ENCODE results near the gene NOC4L.

NOC4L gene

DNA sequence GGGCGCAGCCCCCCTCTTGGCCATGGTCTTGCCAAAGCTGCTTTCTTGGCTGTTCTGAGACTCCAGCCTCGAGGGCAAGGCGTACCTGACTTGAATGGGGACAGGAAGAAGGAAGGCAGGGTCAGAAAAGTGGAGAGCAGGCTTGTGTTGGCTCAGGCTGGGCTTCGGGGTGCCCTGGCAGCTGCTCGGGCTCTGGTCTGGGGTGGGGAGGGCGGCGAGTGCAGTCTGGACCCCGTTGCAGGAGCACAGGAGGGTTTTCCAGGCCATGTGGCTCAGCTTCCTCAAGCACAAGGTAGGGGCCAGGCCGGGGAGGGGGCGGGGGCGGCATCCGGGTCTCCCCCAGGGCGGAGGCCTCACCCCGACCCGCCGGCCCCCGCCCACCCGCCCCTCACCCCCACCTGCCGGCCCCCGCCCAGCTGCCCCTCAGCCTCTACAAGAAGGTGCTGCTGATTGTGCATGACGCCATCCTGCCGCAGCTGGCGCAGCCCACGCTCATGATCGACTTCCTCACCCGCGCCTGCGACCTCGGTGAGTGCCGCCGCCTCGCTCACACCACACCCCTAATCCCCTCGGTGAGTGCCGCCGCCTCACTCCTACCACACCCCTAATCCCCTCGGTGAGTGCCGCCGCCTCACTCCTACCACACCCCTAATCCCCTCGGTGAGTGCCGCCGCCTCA, 4.2 kb downstream of the NOC4L start:
- TF ChIP-seq FOXM1 (IDR thresholded peaks at IDR 0.05; ENCODE audit: borderline replicate concordance, low read depth) (no peak), YY1 (IDR thresholded peaks at IDR 0.05; ENCODE audit: low read depth) (no peak), TCF12 (IDR thresholded peaks at IDR 0.05; ENCODE audit: low read depth) (no peak), TAF1 (IDR thresholded peaks at IDR 0.05; ENCODE audit: low read depth) (no peak), CREB1 (IDR thresholded peaks at IDR 0.05; ENCODE audit: low read depth) (no peak), NFIC (IDR thresholded peaks at IDR 0.05) (no peak), TEAD4 (IDR thresholded peaks at IDR 0.05) (no peak), EP300 (IDR thresholded peaks at IDR 0.05; ENCODE audit: borderline replicate concordance) (no peak), CEBPB (IDR thresholded peaks at IDR 0.05) (no peak), RAD21 (IDR thresholded peaks at IDR 0.05; ENCODE audit: low read depth) (no peak), EGR1 (IDR thresholded peaks at IDR 0.05) (no peak), ZBTB7A (IDR thresholded peaks at IDR 0.05; ENCODE audit: low read depth) (no peak)
- TF ChIP-seq, protein P1, sequence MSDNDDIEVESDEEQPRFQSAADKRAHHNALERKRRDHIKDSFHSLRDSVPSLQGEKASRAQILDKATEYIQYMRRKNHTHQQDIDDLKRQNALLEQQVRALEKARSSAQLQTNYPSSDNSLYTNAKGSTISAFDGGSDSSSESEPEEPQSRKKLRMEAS (IDR thresholded peaks at IDR 0.05) = no peak
- TF ChIP-seq, protein P2, sequence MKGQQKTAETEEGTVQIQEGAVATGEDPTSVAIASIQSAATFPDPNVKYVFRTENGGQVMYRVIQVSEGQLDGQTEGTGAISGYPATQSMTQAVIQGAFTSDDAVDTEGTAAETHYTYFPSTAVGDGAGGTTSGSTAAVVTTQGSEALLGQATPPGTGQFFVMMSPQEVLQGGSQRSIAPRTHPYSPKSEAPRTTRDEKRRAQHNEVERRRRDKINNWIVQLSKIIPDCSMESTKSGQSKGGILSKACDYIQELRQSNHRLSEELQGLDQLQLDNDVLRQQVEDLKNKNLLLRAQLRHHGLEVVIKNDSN (IDR thresholded peaks at IDR 0.05) = no peak
- TF ChIP-seq, protein P3, sequence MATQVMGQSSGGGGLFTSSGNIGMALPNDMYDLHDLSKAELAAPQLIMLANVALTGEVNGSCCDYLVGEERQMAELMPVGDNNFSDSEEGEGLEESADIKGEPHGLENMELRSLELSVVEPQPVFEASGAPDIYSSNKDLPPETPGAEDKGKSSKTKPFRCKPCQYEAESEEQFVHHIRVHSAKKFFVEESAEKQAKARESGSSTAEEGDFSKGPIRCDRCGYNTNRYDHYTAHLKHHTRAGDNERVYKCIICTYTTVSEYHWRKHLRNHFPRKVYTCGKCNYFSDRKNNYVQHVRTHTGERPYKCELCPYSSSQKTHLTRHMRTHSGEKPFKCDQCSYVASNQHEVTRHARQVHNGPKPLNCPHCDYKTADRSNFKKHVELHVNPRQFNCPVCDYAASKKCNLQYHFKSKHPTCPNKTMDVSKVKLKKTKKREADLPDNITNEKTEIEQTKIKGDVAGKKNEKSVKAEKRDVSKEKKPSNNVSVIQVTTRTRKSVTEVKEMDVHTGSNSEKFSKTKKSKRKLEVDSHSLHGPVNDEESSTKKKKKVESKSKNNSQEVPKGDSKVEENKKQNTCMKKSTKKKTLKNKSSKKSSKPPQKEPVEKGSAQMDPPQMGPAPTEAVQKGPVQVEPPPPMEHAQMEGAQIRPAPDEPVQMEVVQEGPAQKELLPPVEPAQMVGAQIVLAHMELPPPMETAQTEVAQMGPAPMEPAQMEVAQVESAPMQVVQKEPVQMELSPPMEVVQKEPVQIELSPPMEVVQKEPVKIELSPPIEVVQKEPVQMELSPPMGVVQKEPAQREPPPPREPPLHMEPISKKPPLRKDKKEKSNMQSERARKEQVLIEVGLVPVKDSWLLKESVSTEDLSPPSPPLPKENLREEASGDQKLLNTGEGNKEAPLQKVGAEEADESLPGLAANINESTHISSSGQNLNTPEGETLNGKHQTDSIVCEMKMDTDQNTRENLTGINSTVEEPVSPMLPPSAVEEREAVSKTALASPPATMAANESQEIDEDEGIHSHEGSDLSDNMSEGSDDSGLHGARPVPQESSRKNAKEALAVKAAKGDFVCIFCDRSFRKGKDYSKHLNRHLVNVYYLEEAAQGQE (IDR thresholded peaks at IDR 0.05; ENCODE audit: low read depth) = no peak

DNA sequence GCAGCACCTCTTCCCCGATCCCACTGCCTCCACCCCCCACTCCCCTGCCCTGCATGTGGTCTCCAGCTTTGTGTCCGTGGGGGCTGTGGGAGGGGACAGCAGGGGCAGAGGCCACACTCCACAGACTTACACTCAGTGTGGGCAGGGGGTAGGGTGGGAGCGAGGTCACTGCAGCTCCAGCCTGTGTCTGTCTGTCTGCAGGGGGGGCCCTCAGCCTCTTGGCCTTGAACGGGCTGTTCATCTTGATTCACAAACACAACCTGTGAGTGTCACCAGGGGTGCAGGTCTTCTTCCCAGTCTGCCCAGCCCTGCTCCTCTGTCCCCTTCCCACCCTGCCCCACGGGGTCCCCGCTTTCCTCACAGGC, 6.5 kb downstream of the NOC4L start:
- no peak for TF ChIP-seq ZBTB7A (IDR thresholded peaks at IDR 0.05; ENCODE audit: low read depth)

DNA sequence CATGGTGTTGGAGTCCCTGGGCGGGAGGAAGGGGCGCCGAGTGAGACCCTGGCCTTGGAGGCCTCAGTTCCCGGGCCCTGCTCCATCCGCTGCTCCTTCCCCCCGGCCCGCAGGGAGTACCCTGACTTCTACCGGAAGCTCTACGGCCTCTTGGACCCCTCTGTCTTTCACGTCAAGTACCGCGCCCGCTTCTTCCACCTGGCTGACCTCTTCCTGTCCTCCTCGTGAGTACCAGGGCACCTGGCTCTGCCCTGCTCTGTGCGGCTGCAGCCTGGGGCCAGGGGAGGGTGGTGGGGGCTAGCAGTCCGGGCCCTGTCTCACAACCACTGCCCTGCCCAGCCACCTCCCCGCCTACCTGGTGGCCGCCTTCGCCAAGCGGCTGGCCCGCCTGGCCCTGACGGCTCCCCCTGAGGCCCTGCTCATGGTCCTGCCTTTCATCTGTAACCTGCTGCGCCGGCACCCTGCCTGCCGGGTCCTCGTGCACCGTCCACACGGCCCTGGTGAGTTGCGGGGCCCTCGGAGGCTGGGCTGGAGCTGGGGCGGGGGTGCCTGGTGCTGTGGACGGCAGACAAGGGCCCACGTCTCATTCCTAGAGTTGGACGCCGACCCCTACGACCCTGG, 7.0 kb downstream of the NOC4L start:
- TF ChIP-seq CREB1 (IDR thresholded peaks at IDR 0.05; ENCODE audit: low read depth) = no peak
- no peak for TF ChIP-seq EGR1 (IDR thresholded peaks at IDR 0.05)
- no peak for TF ChIP-seq NFIC (IDR thresholded peaks at IDR 0.05)
- TF ChIP-seq TEAD4 (IDR thresholded peaks at IDR 0.05) = no peak
- no peak for TF ChIP-seq YY1 (IDR thresholded peaks at IDR 0.05; ENCODE audit: low read depth)
- no peak for TF ChIP-seq CEBPB (IDR thresholded peaks at IDR 0.05)
- TF ChIP-seq TAF1 (IDR thresholded peaks at IDR 0.05; ENCODE audit: low read depth) = no peak
- TF ChIP-seq, protein P2 (IDR thresholded peaks at IDR 0.05) = no peak
- TF ChIP-seq FOXM1 (IDR thresholded peaks at IDR 0.05; ENCODE audit: borderline replicate concordance, low read depth) = no peak
- TF ChIP-seq EP300 (IDR thresholded peaks at IDR 0.05; ENCODE audit: borderline replicate concordance) = no peak
- TF ChIP-seq ZBTB7A (IDR thresholded peaks at IDR 0.05; ENCODE audit: low read depth) = no peak
- TF ChIP-seq, protein P3 (IDR thresholded peaks at IDR 0.05; ENCODE audit: low read depth) = no peak
- no peak for TF ChIP-seq TCF12 (IDR thresholded peaks at IDR 0.05; ENCODE audit: low read depth)
- TF ChIP-seq RAD21 (IDR thresholded peaks at IDR 0.05; ENCODE audit: low read depth) = no peak
- TF ChIP-seq, protein P1 (IDR thresholded peaks at IDR 0.05) = no peak

DNA sequence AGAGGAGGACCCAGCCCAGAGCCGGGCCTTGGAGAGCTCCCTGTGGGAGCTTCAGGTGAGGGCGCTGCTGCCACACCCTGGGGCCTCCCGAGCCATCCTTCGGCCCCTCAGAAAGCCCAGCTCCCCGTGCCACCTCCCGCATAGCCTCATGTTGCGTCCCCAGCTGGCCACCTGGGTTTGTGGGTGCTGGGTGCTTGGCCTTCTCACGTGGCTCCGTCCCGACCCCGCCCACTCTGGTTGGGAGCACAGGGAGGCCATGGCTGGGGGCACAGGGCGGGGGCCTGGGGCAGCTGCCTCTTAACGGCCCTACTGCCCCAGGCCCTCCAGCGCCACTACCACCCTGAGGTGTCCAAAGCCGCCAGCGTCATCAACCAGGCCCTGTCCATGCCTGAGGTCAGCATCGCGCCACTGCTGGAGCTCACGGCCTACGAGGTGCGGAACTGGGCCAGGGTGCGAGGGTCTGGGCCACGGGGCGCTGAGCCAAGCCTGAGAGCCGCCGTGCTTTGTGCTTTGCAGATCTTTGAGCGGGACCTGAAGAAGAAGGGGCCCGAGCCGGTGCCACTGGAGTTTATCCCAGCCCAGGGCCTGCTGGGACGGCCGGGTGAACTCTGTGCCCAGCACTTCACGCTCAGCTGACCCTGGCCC, 7.6 kb downstream of the NOC4L start:
- TF ChIP-seq, protein P2 (IDR thresholded peaks at IDR 0.05) = no peak
- TF ChIP-seq, protein P3 (IDR thresholded peaks at IDR 0.05; ENCODE audit: low read depth) = no peak
- TF ChIP-seq NFIC (IDR thresholded peaks at IDR 0.05) (no peak), CREB1 (IDR thresholded peaks at IDR 0.05; ENCODE audit: low read depth) (no peak), TEAD4 (IDR thresholded peaks at IDR 0.05) (no peak), RAD21 (IDR thresholded peaks at IDR 0.05; ENCODE audit: low read depth) (no peak), EP300 (IDR thresholded peaks at IDR 0.05; ENCODE audit: borderline replicate concordance) (no peak), YY1 (IDR thresholded peaks at IDR 0.05; ENCODE audit: low read depth) (no peak), CEBPB (IDR thresholded peaks at IDR 0.05) (no peak), EGR1 (IDR thresholded peaks at IDR 0.05) (no peak)

Measured in Ishikawa (cell line).